ENCODE results near the gene ADNP. TPM values are rescaled to one million over a fixed set of nuclear protein-coding genes. Genes with fewer than 3 reads are reported as not detected.

Gene ADNP
- polyA plus RNA-seq, 1 of the 3 experiments (the other 2 are of a cell fraction): 13.3 TPM

- Histone ChIP-seq H3K9ac (no peak overlapping the region), H3K4me1 (ENCODE audit: control insufficient read depth in 1 of 2, insufficient read depth in 2 of 2, low read depth in 1 of 2, low read length in 1 of 2) (peaks cover 0 to 11% of the 10 kb centered on the region in 2 experiments; a peak in 1 of 4 replicates), H2AFZ (ENCODE audit: low read depth) (no peak overlapping the region), H3K9me2 (no peaks in the 10 kb centered on the region), H3K36me3 (replicated peaks in 1 of 2; ENCODE audit: control insufficient read depth in 1 of 2, insufficient read depth in 2 of 2, low read length in 1 of 2) (no peaks in the 10 kb centered on the region), H3K79me2 (ENCODE audit: insufficient read depth) (no peaks in the 10 kb centered on the region), H3F3A (replicated peaks; ENCODE audit: insufficient read depth) (no peaks in the 10 kb centered on the region), H3K4me3 (ENCODE audit: low read depth in 2 of 2, low read length in 1 of 2) (no peak overlapping the region), H3K9me3 (no peaks in the 10 kb centered on the region), H3K27me3 (ENCODE audit: insufficient read depth) (no peaks in the 10 kb centered on the region), H3K27ac (ENCODE audit: low read depth in 2 of 2, low read length in 1 of 2) (no peak overlapping the region), H3K4me2 (no peak overlapping the region), H4K20me1 (ENCODE audit: insufficient read depth) (no peaks in the 10 kb centered on the region)
- no peak for TF ChIP-seq REST (IDR thresholded peaks at IDR 0.05; ENCODE audit: low read depth, low read length)
- no peak for TF ChIP-seq RCOR1 (IDR thresholded peaks at IDR 0.05; ENCODE audit: low read length)
- no peak for TF ChIP-seq IRF3 (IDR thresholded peaks at IDR 0.05; ENCODE audit: low read depth, low read length)
- TF ChIP-seq NFIC (IDR thresholded peaks at IDR 0.05; ENCODE audit: borderline replicate concordance): no peak
- no peak for TF ChIP-seq NRF1 (IDR thresholded peaks at IDR 0.05; ENCODE audit: low read depth, low read length)
- no peak for TF ChIP-seq PBX3 (IDR thresholded peaks at IDR 0.05)
- no peak for TF ChIP-seq FOSL2 (IDR thresholded peaks at IDR 0.05; ENCODE audit: borderline replicate concordance, low read depth)
- TF ChIP-seq TEAD4 (IDR thresholded peaks at IDR 0.05; ENCODE audit: borderline replicate concordance, insufficient read depth): no peak
- no peak for TF ChIP-seq GABPA (IDR thresholded peaks at IDR 0.05; ENCODE audit: low read depth)
- no peak for TF ChIP-seq YY1 (IDR thresholded peaks at IDR 0.05; ENCODE audit: low read depth)
- TF ChIP-seq FOXM1 (IDR thresholded peaks at IDR 0.05; ENCODE audit: low read depth): no peak
- TF ChIP-seq MXI1 (IDR thresholded peaks at IDR 0.05; ENCODE audit: low read depth, low read length): no peak
- no peak for TF ChIP-seq MEF2A (IDR thresholded peaks at IDR 0.05; ENCODE audit: borderline replicate concordance, low read depth)
- TF ChIP-seq EZH2phosphoT487 (IDR thresholded peaks at IDR 0.05; ENCODE audit: borderline replicate concordance, low read depth): no peak
- TF ChIP-seq USF1 (IDR thresholded peaks at IDR 0.05; ENCODE audit: borderline replicate concordance, low read depth): no peak
- no peak for TF ChIP-seq USF2 (IDR thresholded peaks at IDR 0.05; ENCODE audit: borderline replicate concordance, low read depth, low read length)
- TF ChIP-seq FOXJ3 (CRISPR knock-in tag; IDR thresholded peaks at IDR 0.05): no peak
- no peak for TF ChIP-seq TCF12 (IDR thresholded peaks at IDR 0.05)
- ChIA-PET POLR2A (interaction anchor here (0.5 kb wide), 1 partner anchor 70 kb away, joined by 3 read pairs; no protein-coding TSS in a partner anchor), CTCF (interaction anchor here (0.7 to 2.2 kb wide), 3 partner anchors 24 to 71 kb away, joined by 3 to 13 read pairs (median 3); partner anchors contain the start of gene BCAS4)
- no peak for DNase-seq
- WGBS (ENCODE audit: low lambda C conversion rate): 79% methylated on average over 4 of the region's 12 CpGs
These were observed 65.1 kb downstream of the ADNP start for GRCh38 chr20:50866036-50866685.

Data from SK-N-SH (cell line).